ENCODE results near the gene TCOF1. TPM values are rescaled to one million over a fixed set of nuclear protein-coding genes. Genes with fewer than 3 reads are reported as not detected.

The TCOF1 gene
- total RNA-seq, 4 donors from 2014 or later: 32.1 to 54.2 (median 33.1) TPM

DNA sequence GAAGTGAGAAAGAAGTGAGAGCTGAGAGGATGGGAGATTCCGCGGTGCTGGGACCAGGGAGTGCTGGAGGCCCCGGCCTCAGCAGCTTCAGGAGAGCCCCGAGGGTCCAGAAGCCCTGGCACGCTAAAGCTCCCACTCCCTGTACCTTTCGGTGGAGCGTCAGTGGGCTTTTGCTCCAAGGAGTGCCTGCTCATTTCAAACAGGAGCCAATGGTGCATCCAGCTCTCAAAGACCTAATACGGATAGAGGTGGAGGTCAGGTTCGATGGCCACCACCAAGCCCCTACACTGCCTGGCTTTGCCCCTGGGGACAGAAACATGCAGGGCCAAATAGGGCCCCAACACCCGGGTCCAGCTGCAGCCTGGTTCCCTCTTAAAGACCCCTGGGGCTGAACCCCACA is 47.0 kb downstream of the TCOF1 start:
- H3K27ac ChIP-seq: no peak overlapping the region
- no peaks in the 10 kb centered on the region for H3K4me1 ChIP-seq
- TF ChIP-seq POLR2AphosphoS5 (IDR thresholded peaks at IDR 0.05): no peak
- TF ChIP-seq EP300 (IDR thresholded peaks at IDR 0.05): no peak
- no peak for TF ChIP-seq POLR2A (IDR thresholded peaks at IDR 0.05)
- TF ChIP-seq, protein P1, sequence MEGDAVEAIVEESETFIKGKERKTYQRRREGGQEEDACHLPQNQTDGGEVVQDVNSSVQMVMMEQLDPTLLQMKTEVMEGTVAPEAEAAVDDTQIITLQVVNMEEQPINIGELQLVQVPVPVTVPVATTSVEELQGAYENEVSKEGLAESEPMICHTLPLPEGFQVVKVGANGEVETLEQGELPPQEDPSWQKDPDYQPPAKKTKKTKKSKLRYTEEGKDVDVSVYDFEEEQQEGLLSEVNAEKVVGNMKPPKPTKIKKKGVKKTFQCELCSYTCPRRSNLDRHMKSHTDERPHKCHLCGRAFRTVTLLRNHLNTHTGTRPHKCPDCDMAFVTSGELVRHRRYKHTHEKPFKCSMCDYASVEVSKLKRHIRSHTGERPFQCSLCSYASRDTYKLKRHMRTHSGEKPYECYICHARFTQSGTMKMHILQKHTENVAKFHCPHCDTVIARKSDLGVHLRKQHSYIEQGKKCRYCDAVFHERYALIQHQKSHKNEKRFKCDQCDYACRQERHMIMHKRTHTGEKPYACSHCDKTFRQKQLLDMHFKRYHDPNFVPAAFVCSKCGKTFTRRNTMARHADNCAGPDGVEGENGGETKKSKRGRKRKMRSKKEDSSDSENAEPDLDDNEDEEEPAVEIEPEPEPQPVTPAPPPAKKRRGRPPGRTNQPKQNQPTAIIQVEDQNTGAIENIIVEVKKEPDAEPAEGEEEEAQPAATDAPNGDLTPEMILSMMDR (IDR thresholded peaks at IDR 0.05): no peak
- WGBS: 95% methylated on average over 8 of the region's 10 CpGs
- H3K27me3 ChIP-seq: no peaks in the 10 kb centered on the region
- peaks cover 31% of the 10 kb centered on the region for H3K36me3 ChIP-seq
- no peaks in the 10 kb centered on the region for H3K9me3 ChIP-seq
- no peak overlapping the region for H3K4me3 ChIP-seq
- no peak for DNase-seq (ENCODE audit: low spot score in 2 of 2)

DNA sequence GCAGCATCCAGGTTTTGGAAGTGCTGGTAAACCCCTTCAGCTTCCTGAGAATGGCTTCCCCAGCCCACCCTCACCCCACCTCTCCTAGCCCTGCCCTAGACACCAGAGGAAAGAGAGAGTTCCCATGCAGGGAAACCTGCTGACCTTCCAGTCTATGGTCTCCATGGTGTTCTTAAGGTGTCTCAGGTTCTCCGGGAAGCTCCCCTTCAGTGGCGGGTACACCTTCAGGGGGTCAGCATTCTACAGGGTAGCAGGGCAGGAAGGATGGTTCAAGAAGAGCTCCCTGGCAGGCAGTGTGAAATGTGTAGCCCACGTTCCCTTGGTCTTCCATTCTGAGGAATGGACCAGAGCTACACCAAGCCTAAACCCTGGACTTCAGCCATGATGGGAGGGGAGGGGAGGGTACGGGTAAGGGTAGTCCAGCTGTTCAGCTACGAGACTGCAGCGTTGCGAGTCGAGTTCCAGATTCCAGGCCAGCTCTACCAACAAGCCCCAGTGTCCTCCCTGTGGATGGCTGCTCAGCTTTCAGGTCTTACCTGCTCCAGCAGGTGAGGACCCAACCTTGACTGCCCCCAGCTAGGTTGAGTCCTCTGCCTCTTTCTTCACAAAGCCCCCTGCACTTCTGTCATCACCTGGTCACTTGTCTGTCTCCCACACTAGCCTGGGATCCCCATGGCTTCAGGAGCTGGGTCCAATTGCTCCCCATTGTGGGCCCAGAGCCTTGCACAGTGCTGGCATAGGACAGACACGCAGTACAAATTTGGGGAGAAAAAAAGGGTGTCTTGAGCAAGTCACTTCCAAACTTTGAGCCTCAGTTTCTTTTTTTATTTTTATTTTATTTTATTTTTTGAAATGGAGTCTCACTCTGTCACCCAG is 47.7 kb downstream of the TCOF1 start:
- TF ChIP-seq EP300 (IDR thresholded peaks at IDR 0.05) (no peak), POLR2AphosphoS5 (IDR thresholded peaks at IDR 0.05) (no peak), POLR2A (IDR thresholded peaks at IDR 0.05) (no peak)
- TF ChIP-seq, protein P1 (IDR thresholded peaks at IDR 0.05): no peak
- H3K4me3 ChIP-seq: no peak overlapping the region
- WGBS: 84% methylated on average over 7 of the region's 9 CpGs
- no peaks in the 10 kb centered on the region for H3K9me3 ChIP-seq
- H3K36me3 ChIP-seq: peaks cover 24% of the 10 kb centered on the region
- no peak overlapping the region for H3K27ac ChIP-seq
- peaks cover 6% of the 10 kb centered on the region for H3K4me1 ChIP-seq
- no peaks in the 10 kb centered on the region for H3K27me3 ChIP-seq
- no peak for DNase-seq (ENCODE audit: low spot score in 2 of 2)

DNA sequence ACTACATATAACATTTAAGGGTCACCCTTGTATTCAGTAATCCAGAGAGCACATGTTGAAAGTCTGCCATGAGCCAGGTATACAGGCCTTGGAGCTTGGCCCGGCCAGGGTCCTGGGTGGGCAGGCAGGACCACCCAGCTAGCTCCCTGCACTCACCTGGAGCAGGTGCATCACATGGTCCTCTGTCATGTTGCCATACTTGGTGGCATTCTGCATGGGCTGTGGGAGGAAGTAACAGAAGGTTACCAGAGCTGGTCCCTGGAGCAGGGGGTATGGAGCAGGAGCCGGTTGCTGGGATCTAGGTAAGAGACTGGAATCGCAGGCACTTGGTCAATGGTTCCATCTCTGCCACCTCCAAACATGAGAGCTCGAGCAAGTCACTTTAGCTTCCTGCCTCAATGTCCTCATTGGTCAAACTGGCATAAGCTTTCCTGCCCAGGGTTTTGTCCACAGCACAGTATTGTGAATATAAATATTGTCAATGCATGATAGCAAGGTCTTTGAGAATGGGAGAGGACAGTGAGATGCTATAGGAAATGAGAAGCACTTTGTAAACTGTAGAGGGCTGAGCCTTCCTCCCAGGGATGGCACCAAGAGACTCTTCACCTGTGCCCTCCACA is 48.7 kb downstream of the TCOF1 start:
- H3K4me3 ChIP-seq: no peak overlapping the region
- no peak for TF ChIP-seq EP300 (IDR thresholded peaks at IDR 0.05)
- no peak for TF ChIP-seq POLR2A (IDR thresholded peaks at IDR 0.05)
- no peak for TF ChIP-seq POLR2AphosphoS5 (IDR thresholded peaks at IDR 0.05)
- TF ChIP-seq, protein P1 (IDR thresholded peaks at IDR 0.05): no peak
- H3K36me3 ChIP-seq: peaks cover 20% of the 10 kb centered on the region
- WGBS: 81% methylated on average over 4 of the region's 4 CpGs
- no peaks in the 10 kb centered on the region for H3K9me3 ChIP-seq
- no peaks in the 10 kb centered on the region for H3K27me3 ChIP-seq
- H3K4me1 ChIP-seq: peaks cover 14% of the 10 kb centered on the region
- no peak overlapping the region for H3K27ac ChIP-seq
- no peak for DNase-seq (ENCODE audit: low spot score in 2 of 2)

GRCh38 chr5:150406723-150407095 is 49.2 kb downstream of the TCOF1 start:
- Histone ChIP-seq H3K27ac (no peak overlapping the region), H3K9me3 (no peaks in the 10 kb centered on the region), H3K4me3 (no peak overlapping the region), H3K27me3 (no peaks in the 10 kb centered on the region), H3K4me1 (peaks cover 18% of the 10 kb centered on the region), H3K36me3 (peaks cover 20% of the 10 kb centered on the region)
- WGBS: 78% methylated on average over 10 of the region's 10 CpGs
- TF ChIP-seq POLR2A (IDR thresholded peaks at IDR 0.05) (no peak), POLR2AphosphoS5 (IDR thresholded peaks at IDR 0.05) (no peak), EP300 (IDR thresholded peaks at IDR 0.05) (no peak)
- TF ChIP-seq, protein P1 (IDR thresholded peaks at IDR 0.05): no peak
- no peak for DNase-seq (ENCODE audit: low spot score in 2 of 2)

- DNase-seq (ENCODE audit: low spot score in 2 of 2): no peak
- peaks cover 19% of the 10 kb centered on the region for H3K4me1 ChIP-seq
- peaks cover 17% of the 10 kb centered on the region for H3K36me3 ChIP-seq
- WGBS: 80% methylated on average over 13 of the region's 13 CpGs
- no peak overlapping the region for H3K4me3 ChIP-seq
- no peak overlapping the region for H3K27ac ChIP-seq
- H3K9me3 ChIP-seq: no peaks in the 10 kb centered on the region
- no peaks in the 10 kb centered on the region for H3K27me3 ChIP-seq
- TF ChIP-seq, protein P1 (IDR thresholded peaks at IDR 0.05): no peak
- TF ChIP-seq POLR2A (IDR thresholded peaks at IDR 0.05) (no peak), POLR2AphosphoS5 (IDR thresholded peaks at IDR 0.05) (no peak), EP300 (IDR thresholded peaks at IDR 0.05) (no peak)
Observed at GRCh38 chr5:150407096-150407720, 49.7 kb downstream of the TCOF1 start.
